K562 (cell line): ENCODE measurements around the gene PCDH18. TPM values are rescaled to one million over a fixed set of nuclear protein-coding genes. Genes with fewer than 3 reads are reported as not detected.
"Not testable (repeated sequence)": the region's sequence is repeated elsewhere in the genome, so short reads cannot be mapped to it uniquely, and the experiment has no call there.

Experiments used
- ATAC-seq: fragments of 200-7000 bp; cut with Tn5 transposase; 3 replicates; pipeline ENCODE4 v1.9.1; 2020; ENCODE audit warnings: moderate library complexity
- BruUV-seq: library from RNA; stranded (reverse); fragments of 400-500 nt; replicated peaks from 2 replicates; lab custom pipeline; 2021; lab: Mats Ljungman, UMichigan
- CTCF ChIA-PET: fragments of 300-600 bp; formaldehyde crosslinking; extraction: SDS; loops from one replicate; lab custom pipeline; 2021; ENCODE audit warnings: low intra/inter-chr PET ratio; lab: Yijun Ruan, JAX
- POLR2A ChIA-PET: fragments of 300-600, 350-650 bp; sonication (Branson Sonifier 250); formaldehyde crosslinking; extraction: SDS; loops from one replicate; lab custom pipeline; 2021; ENCODE audit warnings: antibody characterized with exemption, inconsistent platforms; lab: Yijun Ruan, JAX
- DNase-seq, 4 experiments: peaks; one replicate each; pipeline versions ENCODE4 v3.0.0 to v3.0.0-alpha.2; 2011 to 2018; ENCODE audit warnings: low spot score in 3 of 4, mixed read lengths in 3 of 4; ENCODE audit errors: extremely low read depth in 1 of 4
- FAIRE-seq: peaks from 2 replicates; lab custom pipeline; 2011; peaks lifted over from hg19 to GRCh38; lab: Jason Lieb, UNC
- H2AFZ ChIP-seq: 2 replicates; pipeline ENCODE4 v1.6.0; 2011; ENCODE audit warnings: low read depth, low read length, control low read depth, inconsistent platforms
- H3K27ac ChIP-seq: fragments of 200-600 bp; 3 replicates; pipeline ENCODE4 v1.8.0; 2011; ENCODE audit warnings: low read depth, mild to moderate bottlenecking, control low read depth, inconsistent platforms, low read length, moderate library complexity, mixed read lengths; ENCODE audit errors: extremely low read depth
- H3K27me3 ChIP-seq, 2 experiments: fragments of 300-600 bp in 1 of 2; 2 replicates in 1 of 2; 3 replicates in 1 of 2; pipeline versions ENCODE4 v1.6.0 to v1.8.0; 2011; ENCODE audit warnings: inconsistent platforms in 2 of 2, low read length in 2 of 2, mild to moderate bottlenecking in 1 of 2, mixed read lengths in 1 of 2, moderate library complexity in 1 of 2; ENCODE audit not compliant: control insufficient read depth in 2 of 2, insufficient read depth in 2 of 2
- H3K36me3 ChIP-seq: fragments of 300-600 bp; 3 replicates; pipeline ENCODE4 v1.8.0; 2011; ENCODE audit warnings: mild to moderate bottlenecking, low read length, inconsistent platforms; ENCODE audit not compliant: control insufficient read depth, insufficient read depth
- H3K4me1 ChIP-seq, 2 experiments: fragments of 200-600 bp in 1 of 2; replicated peaks in 1 of 2; 2 replicates in 1 of 2; 3 replicates in 1 of 2; pipeline versions ENCODE4 v1.5.1 to v1.8.0; 2011; ENCODE audit warnings: inconsistent platforms in 2 of 2, low read length in 2 of 2, mild to moderate bottlenecking in 1 of 2, mixed read lengths in 1 of 2, moderate library complexity in 1 of 2; ENCODE audit not compliant: control insufficient read depth in 2 of 2, insufficient read depth in 2 of 2
- H3K4me2 ChIP-seq: 2 replicates; pipeline ENCODE4 v1.6.1; 2011; ENCODE audit warnings: low read length, control low read depth, inconsistent platforms, mixed read lengths; ENCODE audit not compliant: insufficient read depth
- H3K4me3 ChIP-seq: fragments of 200-600 bp; sonication (generic), shearing (Covaris generic); 2 replicates; pipeline ENCODE4 v1.5.1; 2016; ENCODE audit warnings: control low read depth, inconsistent platforms
- H3K79me2 ChIP-seq: fragments of 200-600 bp; 3 replicates; pipeline ENCODE4 v1.8.0; 2011; ENCODE audit warnings: low read length, inconsistent platforms; ENCODE audit not compliant: control insufficient read depth, insufficient read depth
- H3K9ac ChIP-seq, 2 experiments: 2 replicates each; pipeline versions ENCODE4 v1.6.0 to v1.6.1; 2011; ENCODE audit warnings: low read depth in 2 of 2, low read length in 2 of 2, control low read depth in 1 of 2, inconsistent platforms in 1 of 2, mild to moderate bottlenecking in 1 of 2, mixed read lengths in 1 of 2; ENCODE audit not compliant: insufficient read depth in 1 of 2
- H3K9me1 ChIP-seq: one replicate; pipeline ENCODE4 v1.6.0; 2011; ENCODE audit warnings: inconsistent platforms, mild to moderate bottlenecking, low read length, moderate library complexity; ENCODE audit not compliant: control insufficient read depth, insufficient read depth
- H3K9me3 ChIP-seq: replicated peaks from 2 replicates; pipeline ENCODE4 v1.5.1; 2011; ENCODE audit warnings: low read depth, low read length, inconsistent platforms; ENCODE audit not compliant: control insufficient read depth, insufficient read depth
- H4K20me1 ChIP-seq: replicated peaks from 2 replicates; pipeline ENCODE4 v1.6.1; 2011; ENCODE audit warnings: low read length, inconsistent platforms, mixed read lengths; ENCODE audit not compliant: control insufficient read depth, insufficient read depth
- MTA3 ChIP-seq: fragments of 450-650 bp; formaldehyde crosslinking; IDR thresholded peaks from 2 replicates; pipeline ENCODE4 v1.6.1; 2017; ENCODE audit warnings: mild to moderate bottlenecking, borderline replicate concordance
- POLR2A ChIP-seq: fragments of 450-650 bp; conservative IDR thresholded peaks from 2 replicates; pipeline ENCODE4 v1.6.1; 2016
- TAF9B ChIP-seq: fragments of 450-650 bp; IDR thresholded peaks from 2 replicates; pipeline ENCODE4 v1.6.1; 2018; ENCODE audit warnings: mild to moderate bottlenecking; ENCODE audit not compliant: partially characterized antibody
- U2AF2 ChIP-seq: fragments of 200-400 bp; formaldehyde crosslinking; optimal IDR thresholded peaks from 2 replicates; pipeline ENCODE3; 2017; ENCODE audit warnings: low read depth, mild to moderate bottlenecking, low read length
- ZNF584 ChIP-seq: fragments of 200-800 bp; sonication (Bioruptor generic); IDR thresholded peaks from 2 replicates; pipeline ENCODE4 v1.6.1; 2016; ENCODE audit warnings: low read depth, mild to moderate bottlenecking, missing genetic modification characterization, missing compliant biosample characterization
- WGBS: fragments of 100-300 bp; shearing (Covaris generic); methylation state at CpG from one replicate; pipeline ENCODE4 v1.1.6; 2016; ENCODE audit warnings: low coverage, mixed read lengths; ENCODE audit not compliant: insufficient coverage; ENCODE audit errors: missing lambda C conversion rate; 5-methylcytosine and 5-hydroxymethylcytosine counted together
- in situ Hi-C: fragments of 300-500 bp; cut with MboI; formaldehyde crosslinking; loops from 4 replicates; pipeline ENCODE4 v1.15.0; 2018; ENCODE audit warnings: inconsistent platforms, mixed read lengths
- intact Hi-C: fragments of 100-400 bp; cut with micrococcal nuclease; formaldehyde crosslinking; loops from 2 replicates; pipeline ENCODE4 v1.14.2; 2022
- polyA plus RNA-seq, 8 experiments: library from polyadenylated mRNA; depleted of rRNA in 4 of 8; stranded (reverse) in 5 of 8; unstranded in 3 of 8; fragments of >200 nt; fragmentation: Nextera tagmentation in 2 of 8; fragmentation: Illumina TruSeq in 1 of 8; extraction: Ambion mirVana in 2 of 8; extraction: Trizol in 1 of 8; gene quantifications; 2 replicates each; pipeline versions ENCODE4 v1.2.1 to v1.2.3, GENCODE V29; 2011 to 2014; ENCODE audit warnings: inconsistent platforms in 1 of 8, missing spikeins in 1 of 8
- total RNA-seq, 7 experiments: library from RNA; depleted of rRNA in 6 of 7; stranded (reverse); fragments of >200 nt in 6 of 7; fragmentation: Illumina TruSeq in 2 of 7; extraction: Trizol in 2 of 7; gene quantifications; 2 replicates each; pipeline versions ENCODE4 v1.2.1 to v1.2.3, GENCODE V29; 2011 to 2021; ENCODE audit warnings: low replicate concordance in 1 of 7
- TF ChIP-seq, protein P1 (sequence below): fragments of 450-650 bp; IDR thresholded peaks from 2 replicates; pipeline ENCODE4 v1.6.1; 2016; ENCODE audit warnings: low read depth
- TF ChIP-seq, protein P2 (sequence below): sonication (generic); formaldehyde crosslinking; IDR thresholded peaks from 2 replicates; pipeline ENCODE4 v1.8.0; 2023; ENCODE audit warnings: mild to moderate bottlenecking, missing genetic modification reagents

PCDH18 gene
- total and polyA plus RNA-seq, 9 of the 15 experiments (the other 6 are each of a cell fraction or from before 2014, with no cell fraction given): 0.04 to 0.09 TPM; not detected in 7

DNA sequence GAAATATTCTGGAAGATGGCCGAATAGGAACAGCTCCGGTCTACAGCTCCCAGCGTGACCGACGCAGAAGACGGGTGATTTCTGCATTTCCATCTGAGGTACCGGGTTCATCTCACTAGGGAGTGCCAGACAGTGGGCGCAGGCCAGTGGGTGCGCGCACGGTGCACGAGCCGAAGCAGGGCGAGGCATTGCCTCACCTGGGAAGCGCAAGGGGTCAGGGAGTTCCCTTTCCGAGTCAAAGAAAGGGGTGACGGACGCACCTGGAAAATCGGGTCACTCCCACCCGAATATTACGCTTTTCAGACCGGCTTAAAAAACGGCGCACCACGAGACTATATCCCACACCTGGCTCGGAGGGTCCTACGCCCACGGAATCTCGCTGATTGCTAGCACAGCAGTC, 36.0 kb downstream of the PCDH18 start:
- H3K4me3 ChIP-seq, H3K9me3 ChIP-seq, H3K4me1 ChIP-seq, BruUV-seq, in situ Hi-C loops, H2AFZ ChIP-seq, FAIRE-seq, H3K27ac ChIP-seq, CTCF ChIA-PET, DNase-seq, H3K36me3 ChIP-seq, H3K9ac ChIP-seq, H4K20me1 ChIP-seq, ATAC-seq, H3K27me3 ChIP-seq, H3K79me2 ChIP-seq, intact Hi-C loops, H3K9me1 ChIP-seq, POLR2A ChIA-PET, H3K4me2 ChIP-seq: not testable (repeated sequence)
- WGBS: 17% methylated on average over 5 of the region's 29 CpGs

DNA sequence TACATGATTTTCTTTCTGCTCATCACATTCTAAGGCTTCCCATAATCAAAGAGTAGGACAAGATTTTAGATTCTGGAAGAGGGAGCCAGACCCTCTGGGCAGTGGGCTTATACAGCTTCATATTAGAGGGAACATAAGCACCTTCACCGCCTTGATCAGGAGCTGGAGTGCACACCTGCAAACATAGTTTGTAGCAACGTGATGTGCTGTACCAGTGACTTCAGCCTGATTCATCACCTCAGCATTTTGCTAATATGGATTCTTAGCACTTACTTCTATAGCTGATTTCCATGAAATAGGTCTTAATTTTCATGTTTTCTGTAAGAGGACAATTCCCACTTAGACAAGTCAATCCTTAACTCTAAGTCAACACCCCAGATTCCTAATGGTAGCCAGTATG, 36.7 kb downstream of the PCDH18 start:
- Histone ChIP-seq H3K9me1 (no peaks in the 10 kb centered on the region), H3K27ac (no peak overlapping the region), H3K9ac (no peak overlapping the region), H3K9me3 (no peaks in the 10 kb centered on the region), H3K4me3 (no peak overlapping the region), H3K4me2 (no peak overlapping the region), H3K27me3 (no peaks in the 10 kb centered on the region), H2AFZ (no peak overlapping the region), H3K36me3 (no peaks in the 10 kb centered on the region), H3K79me2 (no peaks in the 10 kb centered on the region), H3K4me1 (no peaks in the 10 kb centered on the region), H4K20me1 (no peaks in the 10 kb centered on the region)
- DNase-seq: no peak
- in situ Hi-C loops (no loop called here), intact Hi-C loops (no loop called here)
- ChIA-PET POLR2A (no interaction called here), CTCF (no interaction called here)
- BruUV-seq: no TSS peak
- no peak for ATAC-seq
- WGBS: 0% methylated on average over 2 of the region's 2 CpGs
- no peak for FAIRE-seq
- TF ChIP-seq, protein P1, sequence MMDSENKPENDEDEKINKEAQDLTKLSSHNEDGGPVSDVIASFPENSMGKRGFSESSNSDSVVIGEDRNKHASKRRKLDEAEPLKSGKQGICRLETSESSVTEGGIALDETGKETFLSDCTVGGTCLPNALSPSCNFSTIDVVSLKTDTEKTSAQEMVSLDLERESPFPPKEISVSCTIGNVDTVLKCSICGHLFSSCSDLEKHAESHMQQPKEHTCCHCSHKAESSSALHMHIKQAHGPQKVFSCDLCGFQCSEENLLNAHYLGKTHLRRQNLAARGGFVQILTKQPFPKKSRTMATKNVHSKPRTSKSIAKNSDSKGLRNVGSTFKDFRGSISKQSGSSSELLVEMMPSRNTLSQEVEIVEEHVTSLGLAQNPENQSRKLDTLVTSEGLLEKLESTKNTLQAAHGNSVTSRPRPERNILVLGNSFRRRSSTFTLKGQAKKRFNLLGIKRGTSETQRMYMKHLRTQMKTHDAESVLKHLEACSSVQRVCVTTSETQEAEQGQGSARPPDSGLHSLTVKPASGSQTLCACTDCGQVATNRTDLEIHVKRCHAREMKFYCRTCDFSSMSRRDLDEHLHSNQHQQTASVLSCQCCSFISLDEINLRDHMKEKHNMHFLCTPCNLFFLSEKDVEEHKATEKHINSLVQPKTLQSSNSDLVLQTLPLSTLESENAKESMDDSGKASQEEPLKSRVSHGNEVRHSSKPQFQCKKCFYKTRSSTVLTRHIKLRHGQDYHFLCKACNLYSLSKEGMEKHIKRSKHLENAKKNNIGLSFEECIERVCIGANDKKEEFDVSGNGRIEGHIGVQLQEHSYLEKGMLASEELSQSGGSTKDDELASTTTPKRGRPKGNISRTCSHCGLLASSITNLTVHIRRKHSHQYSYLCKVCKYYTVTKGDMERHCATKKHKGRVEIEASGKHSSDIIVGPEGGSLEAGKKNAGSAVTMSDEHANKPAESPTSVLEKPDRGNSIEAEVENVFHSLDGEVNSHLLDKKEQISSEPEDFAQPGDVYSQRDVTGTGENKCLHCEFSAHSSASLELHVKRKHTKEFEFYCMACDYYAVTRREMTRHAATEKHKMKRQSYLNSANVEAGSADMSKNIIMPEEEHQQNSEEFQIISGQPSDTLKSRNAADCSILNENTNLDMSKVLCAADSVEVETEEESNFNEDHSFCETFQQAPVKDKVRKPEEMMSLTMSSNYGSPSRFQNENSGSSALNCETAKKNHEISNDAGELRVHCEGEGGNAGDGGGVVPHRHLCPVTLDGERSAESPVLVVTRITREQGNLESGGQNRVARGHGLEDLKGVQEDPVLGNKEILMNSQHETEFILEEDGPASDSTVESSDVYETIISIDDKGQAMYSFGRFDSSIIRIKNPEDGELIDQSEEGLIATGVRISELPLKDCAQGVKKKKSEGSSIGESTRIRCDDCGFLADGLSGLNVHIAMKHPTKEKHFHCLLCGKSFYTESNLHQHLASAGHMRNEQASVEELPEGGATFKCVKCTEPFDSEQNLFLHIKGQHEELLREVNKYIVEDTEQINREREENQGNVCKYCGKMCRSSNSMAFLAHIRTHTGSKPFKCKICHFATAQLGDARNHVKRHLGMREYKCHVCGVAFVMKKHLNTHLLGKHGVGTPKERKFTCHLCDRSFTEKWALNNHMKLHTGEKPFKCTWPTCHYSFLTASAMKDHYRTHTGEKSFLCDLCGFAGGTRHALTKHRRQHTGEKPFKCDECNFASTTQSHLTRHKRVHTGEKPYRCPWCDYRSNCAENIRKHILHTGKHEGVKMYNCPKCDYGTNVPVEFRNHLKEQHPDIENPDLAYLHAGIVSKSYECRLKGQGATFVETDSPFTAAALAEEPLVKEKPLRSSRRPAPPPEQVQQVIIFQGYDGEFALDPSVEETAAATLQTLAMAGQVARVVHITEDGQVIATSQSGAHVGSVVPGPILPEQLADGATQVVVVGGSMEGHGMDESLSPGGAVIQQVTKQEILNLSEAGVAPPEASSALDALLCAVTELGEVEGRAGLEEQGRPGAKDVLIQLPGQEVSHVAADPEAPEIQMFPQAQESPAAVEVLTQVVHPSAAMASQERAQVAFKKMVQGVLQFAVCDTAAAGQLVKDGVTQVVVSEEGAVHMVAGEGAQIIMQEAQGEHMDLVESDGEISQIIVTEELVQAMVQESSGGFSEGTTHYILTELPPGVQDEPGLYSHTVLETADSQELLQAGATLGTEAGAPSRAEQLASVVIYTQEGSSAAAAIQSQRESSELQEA: no peak
- TF ChIP-seq U2AF2 (no peak), POLR2A (no peak), ZNF584 (no peak), TAF9B (no peak), MTA3 (no peak)
- TF ChIP-seq, protein P2, sequence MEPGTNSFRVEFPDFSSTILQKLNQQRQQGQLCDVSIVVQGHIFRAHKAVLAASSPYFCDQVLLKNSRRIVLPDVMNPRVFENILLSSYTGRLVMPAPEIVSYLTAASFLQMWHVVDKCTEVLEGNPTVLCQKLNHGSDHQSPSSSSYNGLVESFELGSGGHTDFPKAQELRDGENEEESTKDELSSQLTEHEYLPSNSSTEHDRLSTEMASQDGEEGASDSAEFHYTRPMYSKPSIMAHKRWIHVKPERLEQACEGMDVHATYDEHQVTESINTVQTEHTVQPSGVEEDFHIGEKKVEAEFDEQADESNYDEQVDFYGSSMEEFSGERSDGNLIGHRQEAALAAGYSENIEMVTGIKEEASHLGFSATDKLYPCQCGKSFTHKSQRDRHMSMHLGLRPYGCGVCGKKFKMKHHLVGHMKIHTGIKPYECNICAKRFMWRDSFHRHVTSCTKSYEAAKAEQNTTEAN (CRISPR knock-in tag): no peak
